ENCODE measurements around the gene PM20D2. TPM values are rescaled to one million over a fixed set of nuclear protein-coding genes. Genes with fewer than 3 reads are reported as not detected.

The PM20D2 gene
- total and polyA plus RNA-seq, 2 donors (not counting 1 experiment from before 2014, with no cell fraction given) = 3.9 to 10.1 TPM

DNA sequence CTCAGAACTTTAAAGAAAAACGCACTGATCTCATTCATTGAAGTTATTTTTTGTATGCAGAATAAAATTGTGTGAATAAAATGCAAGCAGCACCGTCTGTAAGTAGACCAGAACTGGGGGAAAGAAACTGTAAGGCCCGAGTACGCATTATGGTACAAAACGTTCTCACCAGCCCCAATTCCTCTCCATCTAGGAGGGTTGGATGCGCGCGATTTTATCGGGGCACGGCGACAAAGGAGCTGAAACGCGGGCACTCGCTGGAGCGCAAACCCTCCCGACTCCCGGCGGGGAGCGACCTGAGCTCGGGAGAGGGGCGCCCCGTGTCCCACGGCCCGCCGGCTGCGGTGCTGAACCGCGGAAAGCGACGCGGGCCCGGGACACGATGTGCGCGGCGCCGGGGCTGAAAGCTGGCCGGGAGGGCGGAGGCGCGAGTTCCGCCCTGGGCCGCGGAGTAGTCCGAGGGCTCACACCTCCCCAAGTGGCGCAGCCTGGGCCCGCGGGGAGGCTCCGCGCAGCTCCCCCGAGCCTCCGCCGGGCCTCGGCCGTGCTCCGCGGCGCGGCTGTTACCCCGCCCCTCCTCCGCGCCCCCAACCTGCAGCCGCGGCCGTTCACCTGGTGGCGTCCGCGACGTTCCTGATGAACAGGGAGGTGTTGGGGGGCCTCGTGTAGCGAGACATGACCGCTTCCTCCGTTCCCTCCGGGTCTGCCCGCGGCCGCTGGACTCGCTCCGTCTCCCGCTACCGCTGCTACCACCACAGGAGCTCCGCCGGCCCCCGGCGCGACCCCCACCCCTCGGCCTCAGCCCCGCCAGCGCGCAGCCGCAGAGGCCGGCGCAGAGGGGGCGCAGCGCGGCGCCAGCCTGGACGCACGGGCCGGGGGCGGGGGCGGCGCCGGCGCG lies 28.4 kb upstream of the PM20D2 start, which contains the start of gene SRSF12:
SRSF12 (minus strand) TSS at position 861 of the 898 bp plus-strand sequence; CDS start at position 677, 184 bp downstream.
- Histone ChIP-seq H3K27me3 (ENCODE audit: control insufficient read depth, insufficient read depth, low read length) (peaks cover 3% of the 10 kb centered on the region), H3K36me3 (ENCODE audit: control insufficient read depth, insufficient read depth, low read length) (no peaks in the 10 kb centered on the region), H3K79me2 (ENCODE audit: control insufficient read depth, insufficient read depth, low read length) (no peaks in the 10 kb centered on the region), H3K4me1 (ENCODE audit: control insufficient read depth, extremely low read depth, insufficient read depth, low read length) (no peaks in the 10 kb centered on the region), H3K9ac (ENCODE audit: insufficient read depth, low read length) (peak within 1 kb of the TSS; percentile 3), H2AFZ (ENCODE audit: low read length) (peak within 1 kb of the TSS; percentile 53), H4K20me1 (ENCODE audit: control insufficient read depth, extremely low read depth, insufficient read depth, low read length) (no peaks in the 10 kb centered on the region), H3K4me3 (replicated peaks in 1 of 4; ENCODE audit: control extremely low read depth in 1 of 4, insufficient read depth in 1 of 4, low read depth in 3 of 4, low read length in 4 of 4) (peak within 1 kb of the TSS; percentile 32 to 61 (median 50)), H3K9me3 (ENCODE audit: control insufficient read depth, insufficient read depth, low read depth, low read length) (no peaks in the 10 kb centered on the region), H3K4me2 (ENCODE audit: extremely low read depth, insufficient read depth, low read length) (peak within 1 kb of the TSS; percentile 79), H3K27ac (ENCODE audit: insufficient read depth, low read length) (no peak within 1 kb of the TSS)
- peak; percentile 45 to 57 for DNase-seq (ENCODE audit: low read depth in 2 of 2)
- TF ChIP-seq EZH2 (IDR thresholded peaks at IDR 0.05; ENCODE audit: low read length, missing control alignments) (no peak), CTCF (conservative IDR thresholded peaks at IDR 0.05 in 1 of 2, IDR thresholded peaks at IDR 0.05 in 1 of 2; ENCODE audit: low read depth in 1 of 2, low read length in 2 of 2) (no peak)

- Histone ChIP-seq H3K4me1 (ENCODE audit: control insufficient read depth, extremely low read depth, insufficient read depth, low read length) (no peaks in the 10 kb centered on the region), H3K79me2 (ENCODE audit: control insufficient read depth, insufficient read depth, low read length) (no peaks in the 10 kb centered on the region), H3K4me2 (ENCODE audit: extremely low read depth, insufficient read depth, low read length) (no peak overlapping the region), H3K4me3 (replicated peaks in 1 of 4; ENCODE audit: control extremely low read depth in 1 of 4, insufficient read depth in 1 of 4, low read depth in 3 of 4, low read length in 4 of 4) (no peak overlapping the region), H3K9me3 (ENCODE audit: control insufficient read depth, insufficient read depth, low read depth, low read length) (no peaks in the 10 kb centered on the region), H2AFZ (ENCODE audit: low read length) (no peak overlapping the region), H3K27ac (ENCODE audit: insufficient read depth, low read length) (no peak overlapping the region), H3K9ac (ENCODE audit: insufficient read depth, low read length) (no peak overlapping the region), H3K27me3 (ENCODE audit: control insufficient read depth, insufficient read depth, low read length) (peaks cover 3% of the 10 kb centered on the region), H4K20me1 (ENCODE audit: control insufficient read depth, extremely low read depth, insufficient read depth, low read length) (no peaks in the 10 kb centered on the region), H3K36me3 (ENCODE audit: control insufficient read depth, insufficient read depth, low read length) (no peaks in the 10 kb centered on the region)
- no peak for DNase-seq (ENCODE audit: low read depth in 2 of 2)
- TF ChIP-seq EZH2 (IDR thresholded peaks at IDR 0.05; ENCODE audit: low read length, missing control alignments) (no peak), CTCF (conservative IDR thresholded peaks at IDR 0.05 in 1 of 2, IDR thresholded peaks at IDR 0.05 in 1 of 2; ENCODE audit: low read depth in 1 of 2, low read length in 2 of 2) (no peak)
These were observed 26.9 kb upstream of the PM20D2 start for GRCh38 chr6:89118931-89119330.

DNA sequence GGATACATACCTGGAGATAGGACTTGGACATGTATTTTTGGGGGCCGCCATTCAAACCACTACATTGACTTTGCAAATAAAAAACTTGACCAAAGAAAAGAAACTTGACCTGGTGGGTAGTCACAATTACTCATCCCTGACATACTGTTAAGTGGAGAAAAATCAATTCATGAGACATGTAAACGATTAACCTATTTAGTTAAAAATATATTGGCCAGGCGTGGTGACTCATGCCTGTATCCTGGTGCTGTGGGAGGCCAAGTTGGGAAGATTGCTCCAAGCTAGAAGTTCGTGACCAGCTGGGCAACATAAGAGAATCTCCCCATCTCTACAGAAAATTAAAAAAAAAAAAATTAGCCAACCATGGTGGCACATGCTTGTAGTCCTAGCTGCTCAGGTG lies 25.5 kb upstream of the PM20D2 start:
- Histone ChIP-seq H3K4me3 (replicated peaks in 1 of 4; ENCODE audit: control extremely low read depth in 1 of 4, insufficient read depth in 1 of 4, low read depth in 3 of 4, low read length in 4 of 4) (no peak overlapping the region), H4K20me1 (ENCODE audit: control insufficient read depth, extremely low read depth, insufficient read depth, low read length) (no peaks in the 10 kb centered on the region), H3K36me3 (ENCODE audit: control insufficient read depth, insufficient read depth, low read length) (no peaks in the 10 kb centered on the region), H3K27ac (ENCODE audit: insufficient read depth, low read length) (no peak overlapping the region), H3K27me3 (ENCODE audit: control insufficient read depth, insufficient read depth, low read length) (peaks cover 3% of the 10 kb centered on the region), H3K4me1 (ENCODE audit: control insufficient read depth, extremely low read depth, insufficient read depth, low read length) (no peaks in the 10 kb centered on the region), H3K9me3 (ENCODE audit: control insufficient read depth, insufficient read depth, low read depth, low read length) (no peaks in the 10 kb centered on the region), H3K9ac (ENCODE audit: insufficient read depth, low read length) (no peak overlapping the region), H2AFZ (ENCODE audit: low read length) (no peak overlapping the region), H3K4me2 (ENCODE audit: extremely low read depth, insufficient read depth, low read length) (no peak overlapping the region), H3K79me2 (ENCODE audit: control insufficient read depth, insufficient read depth, low read length) (no peaks in the 10 kb centered on the region)
- peak; percentile 20 to 44 for DNase-seq (ENCODE audit: low read depth in 2 of 2)
- no peak for TF ChIP-seq CTCF (conservative IDR thresholded peaks at IDR 0.05 in 1 of 2, IDR thresholded peaks at IDR 0.05 in 1 of 2; ENCODE audit: low read depth in 1 of 2, low read length in 2 of 2)
- no peak for TF ChIP-seq EZH2 (IDR thresholded peaks at IDR 0.05; ENCODE audit: low read length, missing control alignments)
